GM20431 (cell line): ENCODE results near the gene OR2F2.

Experiments used
- in situ Hi-C: fragments of 300-500 bp; cut with MseI, MboI; formaldehyde crosslinking; loops from one replicate; pipeline ENCODE4 v1.15.0; 2020; ENCODE audit warnings: low sequenced_read_pairs; ENCODE audit not compliant: unreplicated experiment

OR2F2 gene

DNA sequence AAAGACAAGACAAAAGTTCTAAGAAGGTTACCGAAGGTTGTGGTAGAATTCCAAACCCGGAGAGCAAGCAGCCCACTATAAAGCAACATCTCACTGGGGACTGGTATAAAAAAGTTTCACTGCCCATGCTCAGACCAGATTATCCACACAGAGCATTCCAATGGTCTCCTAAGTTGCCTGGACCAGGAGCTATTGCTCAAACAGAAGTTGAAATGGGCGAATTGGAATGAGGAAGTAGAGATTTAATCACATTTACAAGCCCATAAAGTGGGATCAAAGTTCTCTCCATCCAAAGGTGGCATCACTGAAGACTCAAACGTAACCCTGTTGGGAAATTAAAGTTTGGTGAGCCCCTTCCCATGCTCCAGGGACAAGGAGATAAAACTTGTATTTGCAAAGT is 39.4 kb downstream of the OR2F2 start:
- in situ Hi-C loops = no loop called here

DNA sequence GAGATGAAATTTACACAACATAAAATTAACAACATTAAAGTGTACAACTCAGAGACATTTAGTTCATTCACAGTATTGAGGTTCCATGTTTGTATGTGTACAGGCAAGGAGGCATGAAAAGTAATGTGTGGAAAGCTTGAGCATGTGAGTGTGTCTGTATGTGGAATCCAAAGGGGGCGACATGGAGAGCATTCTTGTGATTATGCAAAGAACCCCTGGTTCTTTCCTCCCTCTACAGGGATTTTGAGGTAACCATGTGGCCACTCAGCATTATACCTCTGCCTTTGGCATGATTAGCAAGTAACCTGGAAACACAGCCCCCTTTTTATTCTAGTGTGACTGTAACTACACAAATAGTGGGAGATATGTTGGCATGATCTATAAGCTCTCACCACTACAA is 40.6 kb downstream of the OR2F2 start:
- in situ Hi-C loops = no loop called here

- in situ Hi-C loops = no loop called here
These were observed 43.6 kb downstream of the OR2F2 start for GRCh38 chr7:143978585-143978984.

DNA sequence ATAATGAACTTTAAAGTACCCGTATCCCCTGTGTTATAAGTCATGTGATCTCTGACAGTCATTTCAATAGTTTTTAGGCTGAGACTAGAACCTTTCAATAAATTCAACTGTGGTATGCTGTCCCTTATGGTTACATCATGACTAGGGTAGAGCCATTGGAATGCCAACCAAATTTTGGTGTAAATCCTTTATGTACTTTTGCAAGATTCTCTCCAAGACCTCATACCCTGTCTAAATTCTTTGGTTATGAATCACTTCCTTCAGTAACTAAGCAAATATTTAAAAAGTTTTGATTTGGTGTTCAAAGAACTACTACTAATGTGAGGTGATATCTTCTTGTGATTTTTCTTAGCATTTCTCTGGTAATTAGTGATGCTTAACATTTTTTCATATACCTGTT is 44.3 kb downstream of the OR2F2 start:
- in situ Hi-C loops = no loop called here

DNA sequence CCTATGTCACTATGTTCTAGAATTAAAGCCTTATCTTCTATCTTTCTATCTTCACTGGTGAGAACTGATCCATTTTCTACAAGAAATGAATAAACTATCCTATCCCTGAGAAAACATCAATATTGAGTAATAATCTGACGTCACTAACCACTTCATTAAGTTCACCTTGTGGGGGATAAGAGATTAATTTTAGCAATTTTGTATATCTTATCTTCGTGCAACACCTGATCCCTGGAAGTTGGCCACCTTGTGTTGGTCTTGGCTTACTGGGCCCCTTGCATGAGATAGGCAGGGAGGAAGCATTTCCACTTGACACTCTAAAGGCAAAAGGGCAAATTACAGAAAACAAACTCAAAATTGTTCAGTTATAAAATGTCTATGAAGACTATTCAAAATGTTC is 45.0 kb downstream of the OR2F2 start:
- in situ Hi-C loops = no loop called here

DNA sequence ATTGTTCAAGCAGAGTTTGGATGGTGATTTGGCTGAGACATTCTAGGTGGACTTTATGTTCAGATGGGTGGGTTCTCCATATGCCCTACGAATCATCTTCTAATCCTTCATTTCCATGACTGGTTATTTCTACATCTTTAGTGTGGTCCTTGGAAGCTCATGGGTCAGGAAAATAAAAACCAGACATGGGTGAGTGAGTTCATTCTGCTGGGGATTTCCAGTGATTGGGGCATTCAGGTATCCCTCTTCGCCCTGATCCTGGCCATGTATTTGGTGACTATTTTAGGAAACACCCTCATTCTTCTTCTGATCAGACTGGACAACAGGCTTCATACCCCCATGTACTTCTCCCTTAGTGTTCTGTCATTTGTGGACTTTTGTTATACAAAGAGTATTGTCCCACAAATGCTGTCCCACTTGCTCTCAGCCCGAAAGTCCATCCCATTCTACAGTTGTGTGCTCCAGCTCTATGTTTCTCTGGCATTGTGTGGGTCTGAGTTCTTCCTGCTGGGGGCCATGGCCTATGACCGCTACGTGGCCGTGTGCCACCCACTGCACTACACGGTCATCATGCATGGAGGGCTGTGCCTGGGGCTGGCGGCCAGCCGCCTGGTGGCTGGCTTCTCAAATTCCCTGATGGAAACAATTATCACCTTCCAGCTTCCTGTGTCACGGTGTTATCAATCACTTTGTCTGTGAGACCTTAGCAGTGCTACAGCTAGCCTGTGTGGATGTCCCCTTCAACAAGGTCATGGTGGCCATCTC is 45.9 kb downstream of the OR2F2 start:
- in situ Hi-C loops = no loop called here

- in situ Hi-C loops = no loop called here
These were observed 48.9 kb downstream of the OR2F2 start for GRCh38 chr7:143983960-143984359.
